Fibroblast of skin of left biceps (primary cell): ENCODE data around the gene IRF2BP2.

Source experiments
- DNase-seq, 2 experiments: peaks; one replicate each; pipeline ENCODE4 v3.0.0-alpha.2; 2013; ENCODE audit warnings: low read depth in 2 of 2

Gene IRF2BP2

DNA sequence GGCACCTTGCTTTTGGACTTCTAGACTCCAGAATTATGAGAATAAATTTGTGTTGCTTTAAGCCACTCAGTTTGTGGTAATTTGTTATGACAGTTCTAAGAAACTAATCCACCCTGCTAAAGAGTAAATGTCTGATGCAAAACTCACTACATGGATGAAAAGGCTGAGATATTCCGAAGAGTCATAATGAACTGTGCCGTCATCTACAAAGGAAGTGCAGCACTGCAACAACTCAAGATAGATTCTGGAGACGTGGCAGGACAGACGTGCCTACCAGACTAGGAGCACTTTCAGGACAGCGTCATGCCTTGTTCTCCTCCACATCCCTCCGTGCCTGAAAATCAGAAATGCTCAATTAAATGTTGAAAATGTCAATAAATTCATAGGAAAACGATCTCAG lies 24.4 kb upstream of the IRF2BP2 start:
- no peak for DNase-seq

DNA sequence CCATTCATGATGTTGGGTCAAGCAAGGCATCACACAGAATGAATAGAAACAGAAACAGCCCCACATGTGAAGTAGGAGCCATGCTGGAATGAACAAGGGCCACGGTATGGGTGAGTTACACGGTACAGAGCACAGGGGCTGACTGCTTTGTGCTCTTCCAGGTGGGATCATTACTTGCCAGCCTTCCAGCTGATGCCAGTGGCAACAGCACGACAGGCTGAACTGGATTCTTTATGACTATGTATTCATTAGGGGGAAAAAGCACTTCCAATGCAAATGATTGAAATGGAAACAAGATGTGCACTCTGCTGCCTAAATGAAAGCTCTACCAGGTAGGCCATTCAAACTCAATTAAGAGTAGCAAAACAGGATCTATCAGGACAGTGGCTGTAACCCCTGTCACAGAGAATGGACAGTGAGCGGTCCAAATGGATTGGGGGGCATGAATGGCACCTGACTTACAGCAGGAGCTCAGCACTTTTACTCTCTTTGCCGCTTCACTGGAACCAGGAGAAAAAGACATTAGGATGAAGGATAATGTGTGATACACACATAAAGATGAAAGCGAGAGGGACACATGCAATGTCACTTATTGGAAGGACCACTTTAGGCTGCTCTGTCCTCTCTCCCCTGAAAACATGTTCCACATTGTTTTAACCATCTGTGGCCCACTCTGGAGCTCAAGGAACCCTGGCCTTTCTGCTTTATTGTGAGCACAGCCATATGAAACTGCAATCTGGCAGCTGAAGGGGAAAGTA lies 23.4 kb upstream of the IRF2BP2 start:
- no peak for DNase-seq

- no peak for DNase-seq
Measured at GRCh38 chr1:234632225-234632624, 22.2 kb upstream of the IRF2BP2 start.

DNA sequence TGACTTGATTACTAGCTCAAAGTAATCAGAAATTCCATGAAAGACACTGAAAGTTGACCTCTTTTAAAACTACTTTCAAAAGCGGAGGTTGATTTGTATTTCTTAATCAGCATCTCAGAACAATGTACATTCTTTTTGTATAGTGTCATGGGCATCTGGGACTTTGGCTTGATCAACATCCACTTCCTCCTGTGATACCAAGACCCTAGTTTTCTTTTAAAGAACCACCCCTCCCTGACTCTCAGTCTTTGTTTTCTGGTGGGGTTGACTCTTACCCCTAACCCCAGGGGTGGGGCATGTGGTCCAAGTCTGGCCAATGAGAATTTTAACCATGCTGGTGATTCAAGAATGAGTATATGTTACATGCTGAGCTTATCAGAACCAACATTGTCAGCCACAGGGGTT lies 21.7 kb upstream of the IRF2BP2 start:
- peak in 1 of 2 experiments; percentile 62 for DNase-seq

DNA sequence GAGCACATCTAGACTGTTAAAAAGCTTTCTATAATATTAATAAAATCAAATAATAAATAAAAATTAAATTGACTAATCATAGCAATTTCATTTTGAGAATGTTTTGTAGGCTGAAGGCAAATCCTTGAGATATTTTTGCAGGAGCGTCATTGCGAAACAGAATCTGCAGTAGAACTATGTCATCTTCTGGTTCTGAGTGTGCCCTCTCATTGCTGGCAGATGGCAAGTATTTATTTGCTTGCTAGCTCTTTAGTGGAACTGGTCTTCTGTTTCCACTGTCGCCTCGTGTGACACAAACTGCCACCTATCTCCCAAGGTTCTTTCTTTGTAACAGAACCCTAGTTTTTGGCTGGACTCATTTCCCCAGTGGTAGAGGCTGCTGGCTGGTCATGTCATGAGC lies 19.0 kb upstream of the IRF2BP2 start:
- no peak for DNase-seq

DNA sequence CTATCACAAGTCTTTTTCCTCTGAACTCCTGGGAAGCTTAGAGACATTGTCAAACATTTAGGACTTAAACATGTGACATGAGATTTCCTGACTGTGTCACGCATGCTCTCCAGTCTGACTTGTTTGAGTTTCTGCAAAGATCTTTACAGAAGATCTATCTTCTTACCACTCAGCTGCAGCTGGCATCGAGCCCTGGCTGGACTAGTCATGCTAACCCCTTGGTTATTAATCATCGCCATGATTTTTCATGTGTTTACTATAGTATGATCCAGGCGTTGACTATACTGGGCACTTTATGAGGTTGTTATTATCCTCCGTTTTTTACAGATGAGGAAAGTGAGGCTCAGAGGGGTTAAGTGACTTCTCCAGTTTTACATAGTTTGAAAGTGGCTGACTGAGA lies 18.1 kb upstream of the IRF2BP2 start:
- DNase-seq, result no peak

GRCh38 chr1:234627009-234627950 lies 17.3 kb upstream of the IRF2BP2 start:
- DNase-seq, result no peak

DNA sequence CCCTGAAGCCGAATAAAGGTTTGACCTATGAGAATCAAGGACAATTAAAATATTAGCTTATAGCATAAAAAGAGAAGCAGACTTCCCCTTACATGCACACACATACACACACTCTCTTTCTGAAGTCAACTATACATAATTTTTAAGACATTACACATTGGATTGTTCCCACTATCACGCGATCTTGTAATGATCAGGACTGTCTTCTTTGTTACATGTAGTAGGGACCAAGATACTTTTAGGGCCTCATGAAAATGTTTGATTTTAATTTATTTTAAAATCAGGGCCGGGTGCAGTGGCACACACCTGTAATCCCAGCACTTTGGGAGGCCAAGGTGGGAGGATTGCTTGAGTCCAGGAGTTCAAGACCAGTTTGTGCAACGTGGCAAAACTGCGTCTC lies 16.4 kb upstream of the IRF2BP2 start:
- DNase-seq, result no peak

GRCh38 chr1:234624724-234625117 lies 14.7 kb upstream of the IRF2BP2 start:
- DNase-seq, result no peak

DNA sequence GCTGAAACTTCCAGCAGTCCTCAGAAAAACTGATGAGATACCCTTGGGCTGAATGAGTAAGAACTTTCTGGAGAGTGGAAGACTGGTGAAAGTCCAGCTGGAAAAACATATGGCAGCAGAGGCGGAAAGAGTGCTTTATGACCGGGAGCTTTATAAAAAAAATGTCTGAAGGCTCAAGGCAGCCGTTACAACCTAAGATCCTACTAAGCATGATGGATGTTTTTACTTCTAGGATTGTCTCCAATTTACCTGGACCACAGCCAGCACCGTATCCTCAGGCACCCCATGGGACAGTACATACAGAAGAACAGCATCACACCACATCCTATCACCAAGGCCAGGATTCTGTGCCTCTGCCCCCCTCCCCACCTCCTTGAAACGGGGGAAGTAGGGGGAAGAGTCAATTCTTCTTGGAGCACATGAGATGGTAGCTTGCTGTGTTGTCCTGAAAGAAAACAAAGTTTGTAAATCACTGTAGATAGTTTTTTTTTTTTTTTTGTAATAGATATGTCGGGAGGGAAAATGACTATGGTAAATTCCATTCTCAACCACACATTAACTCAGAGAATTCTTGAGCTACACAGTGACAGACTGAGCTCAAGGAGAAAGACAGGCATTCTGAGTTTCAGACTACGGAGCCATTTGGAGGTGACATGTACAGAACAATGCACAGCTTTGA lies 11.8 kb upstream of the IRF2BP2 start:
- DNase-seq, result peak; percentile 95 to 96

DNA sequence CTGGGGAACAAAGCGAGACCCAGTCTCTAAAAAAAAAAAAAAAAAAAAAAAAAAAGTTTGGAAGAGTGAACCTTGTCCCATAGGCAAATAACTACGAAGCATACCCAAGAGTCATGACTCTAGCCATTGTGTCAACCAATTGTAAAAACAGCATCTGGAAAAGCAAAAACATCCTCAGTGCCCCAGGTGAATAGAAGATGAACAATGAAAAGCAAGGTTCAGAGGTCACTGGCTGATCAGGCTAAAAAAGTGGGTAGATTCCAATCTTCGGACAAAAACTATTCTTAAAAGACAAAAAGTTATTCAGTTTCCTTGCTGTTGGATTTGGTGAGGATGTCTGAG lies 11.1 kb upstream of the IRF2BP2 start:
- DNase-seq, result no peak

GRCh38 chr1:234620272-234621126 lies 10.5 kb upstream of the IRF2BP2 start:
- DNase-seq, result no peak

GRCh38 chr1:234619794-234620247 lies 9.8 kb upstream of the IRF2BP2 start:
- no peak for DNase-seq

GRCh38 chr1:234619071-234619480 lies 9.1 kb upstream of the IRF2BP2 start:
- DNase-seq, result no peak

DNA sequence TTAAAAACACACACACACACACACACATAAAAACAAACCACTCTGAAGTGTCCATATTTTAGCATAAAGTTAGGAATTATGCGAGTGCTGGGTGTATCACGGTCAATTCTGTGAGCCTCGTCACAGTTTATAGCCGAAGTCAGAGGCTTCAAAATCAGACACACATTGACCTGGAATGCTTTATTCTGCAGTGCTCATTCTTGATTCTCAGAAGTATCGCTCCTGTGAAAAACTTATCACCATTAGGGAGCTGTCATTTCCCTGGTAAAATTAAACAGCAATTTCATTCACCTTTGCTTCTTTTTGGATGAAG lies 8.7 kb upstream of the IRF2BP2 start:
- no peak for DNase-seq

- peak; percentile 80 to 83 for DNase-seq
Measured at GRCh38 chr1:234617986-234618736, 8.2 kb upstream of the IRF2BP2 start.

DNA sequence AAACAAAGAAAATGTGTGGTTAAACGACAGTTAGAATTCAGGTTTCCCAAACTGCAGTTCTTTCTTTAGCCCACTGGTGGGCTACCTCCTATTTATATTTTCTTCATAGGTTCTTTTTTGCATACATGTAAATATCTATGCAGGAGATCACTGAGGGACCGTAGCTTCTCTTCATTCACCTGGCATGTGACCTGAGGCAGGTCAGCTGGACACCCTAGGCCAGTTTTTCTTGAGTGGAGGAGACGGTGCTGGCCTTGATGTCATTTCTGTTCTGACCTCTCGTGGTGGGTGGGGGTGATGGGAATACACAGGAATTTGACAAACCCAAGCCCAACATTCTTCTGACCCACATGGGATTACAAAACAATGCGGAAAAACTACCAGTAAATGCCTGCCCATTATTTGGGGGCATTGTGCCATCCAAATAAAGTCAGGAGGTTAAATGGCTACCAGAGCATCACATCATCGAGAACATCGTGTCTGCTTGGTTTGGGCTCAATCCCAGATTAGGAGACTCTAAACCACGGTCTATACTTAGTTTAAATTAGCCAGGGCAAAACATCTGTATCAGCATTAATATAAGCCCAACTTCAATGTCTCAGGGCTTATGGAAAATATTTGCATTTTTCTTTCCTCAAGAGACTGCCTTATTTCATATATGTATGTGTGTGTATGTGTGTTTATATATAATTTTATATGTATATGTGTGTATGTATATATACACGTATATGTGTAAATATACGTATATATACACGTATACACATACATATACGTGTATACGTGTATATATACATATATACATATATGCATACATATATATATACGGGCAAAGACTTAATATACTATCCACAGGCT lies 7.4 kb upstream of the IRF2BP2 start:
- DNase-seq, result no peak

GRCh38 chr1:234616644-234617043 lies 6.7 kb upstream of the IRF2BP2 start:
- DNase-seq, result no peak

DNA sequence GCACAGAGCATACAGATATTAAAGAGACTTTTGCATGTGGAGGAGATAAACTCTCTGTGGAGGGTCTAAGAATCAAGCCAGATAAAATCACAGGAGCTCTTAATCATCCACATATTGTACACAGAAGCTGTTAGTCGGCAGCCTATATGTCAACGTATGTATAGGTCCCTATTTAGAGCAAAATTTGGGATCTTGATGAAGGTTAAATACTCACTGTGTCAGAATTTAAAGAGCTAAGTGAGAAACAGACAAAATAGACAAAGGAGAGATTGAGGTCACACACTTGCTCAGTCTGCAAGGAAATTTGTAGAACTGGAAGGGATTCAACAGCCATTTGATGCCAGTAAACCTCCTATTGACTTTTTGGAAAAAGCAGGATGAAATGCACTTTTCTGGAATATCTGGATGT lies 4.1 kb upstream of the IRF2BP2 start:
- DNase-seq, result no peak
